Activated naive CD4-positive, alpha-beta T cell treated with anti-CD3 and anti-CD28 coated beads for 36 hours (primary cell): ENCODE measurements around the gene FOLH1. TPM values are rescaled to one million over a fixed set of nuclear protein-coding genes. Genes with fewer than 3 reads are reported as not detected.
"Not testable (repeated sequence)": the region's sequence is repeated elsewhere in the genome, so short reads cannot be mapped to it uniquely, and the experiment has no call there.

Experiments
- CTCF ChIA-PET: fragments of 350-600 bp; sonication (Branson Sonifier 250); formaldehyde crosslinking; loops from one replicate; lab custom pipeline; 2021; ENCODE audit warnings: antibody characterized with exemption; lab: Charles Lee
- DNase-seq: peaks from one replicate; pipeline ENCODE4 v3.0.0-alpha.2; 2020
- H3K27ac Mint-ChIP-seq: one replicate; pipeline ENCODE4 v1.8.0; 2021; ENCODE audit warnings: mild to moderate bottlenecking, mixed read lengths
- H3K27me3 Mint-ChIP-seq: one replicate; pipeline ENCODE4 v1.8.0; 2021; ENCODE audit warnings: low read depth, mixed read lengths
- H3K36me3 Mint-ChIP-seq: one replicate; pipeline ENCODE4 v1.8.0; 2021; ENCODE audit warnings: low read depth, mixed read lengths
- H3K4me1 Mint-ChIP-seq: one replicate; pipeline ENCODE4 v1.8.0; 2021; ENCODE audit warnings: low read depth, mixed read lengths
- H3K4me3 Mint-ChIP-seq: one replicate; pipeline ENCODE4 v1.8.0; 2021; ENCODE audit warnings: mild to moderate bottlenecking, moderate library complexity, mixed read lengths
- H3K9me3 Mint-ChIP-seq: one replicate; pipeline ENCODE4 v1.8.0; 2021; ENCODE audit warnings: mixed read lengths
- intact Hi-C: fragments of 100-400 bp; cut with micrococcal nuclease; formaldehyde crosslinking; loops from one replicate; pipeline ENCODE4 v1.15.1; 2023
- total RNA-seq, 2 experiments: library from RNA; stranded (reverse); gene quantifications; one replicate each; pipeline ENCODE4 v1.2.3, GENCODE V29; 2021

FOLH1 gene
- not detected for total RNA-seq

GRCh38 chr11:49208006-49208721, at the start of gene FOLH1:
FOLH1 (minus strand) TSS chr11:49208602; CDS start chr11:49208409, 193 bp downstream.
- H3K4me3 Mint-ChIP-seq, result no peak within 1 kb of the TSS
- no peak for DNase-seq
- H3K9me3 Mint-ChIP-seq, result no peaks in the 10 kb centered on the region
- peaks cover 6% of the 10 kb centered on the region for H3K27me3 Mint-ChIP-seq
- no peak within 1 kb of the TSS for H3K27ac Mint-ChIP-seq
- CTCF ChIA-PET, result no interaction called here
- no peaks in the 10 kb centered on the region for H3K36me3 Mint-ChIP-seq
- intact Hi-C loops, result no loop called here
- H3K4me1 Mint-ChIP-seq, result peaks cover 3% of the 10 kb centered on the region

DNA sequence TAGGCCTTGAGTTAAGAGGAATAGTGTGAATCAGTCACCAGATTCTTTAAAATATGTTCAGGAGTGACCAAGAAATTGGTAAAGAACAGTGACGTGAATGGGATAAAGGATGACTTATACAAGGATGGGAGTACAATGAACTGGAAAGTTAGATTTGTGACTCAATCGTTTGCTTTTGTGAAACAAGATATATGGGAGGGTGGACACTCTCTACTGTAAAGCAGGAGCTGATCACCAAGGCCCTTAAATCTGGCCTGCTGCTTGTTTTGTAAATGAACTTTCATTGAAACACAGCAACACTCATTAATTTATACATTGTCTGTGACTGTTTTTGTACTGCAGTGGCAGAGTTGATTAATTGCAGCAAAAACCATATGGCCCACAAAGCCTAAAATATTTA, 46.7 kb upstream of the FOLH1 start:
- H3K27me3 Mint-ChIP-seq, H3K4me3 Mint-ChIP-seq, H3K4me1 Mint-ChIP-seq, CTCF ChIA-PET, intact Hi-C loops, H3K36me3 Mint-ChIP-seq, H3K9me3 Mint-ChIP-seq, DNase-seq, H3K27ac Mint-ChIP-seq: not testable (repeated sequence)

DNA sequence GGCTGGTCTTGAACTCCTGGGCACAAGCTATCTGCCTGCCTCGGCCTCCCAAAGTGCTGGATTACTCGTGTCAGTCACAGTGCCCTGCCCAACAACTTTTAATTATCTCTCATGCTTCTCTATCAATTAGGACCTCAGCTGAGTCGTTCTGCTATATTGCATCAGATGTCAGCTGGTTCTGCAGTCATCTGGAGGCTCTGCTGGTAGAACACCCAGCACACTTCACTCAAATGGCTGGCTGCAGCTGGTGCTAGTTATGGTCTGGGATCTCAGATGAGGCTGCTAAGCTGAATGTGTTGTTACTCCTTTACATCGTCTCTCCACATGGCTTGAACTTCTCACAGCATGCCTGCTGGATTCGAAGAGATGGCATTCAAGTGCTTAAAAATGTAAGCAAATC, 42.8 kb upstream of the FOLH1 start:
- intact Hi-C loops, result not testable (repeated sequence)

GRCh38 chr11:49250398-49251115, 42.2 kb upstream of the FOLH1 start:
- H3K9me3 Mint-ChIP-seq, H3K36me3 Mint-ChIP-seq, H3K4me1 Mint-ChIP-seq, H3K27me3 Mint-ChIP-seq, H3K27ac Mint-ChIP-seq, DNase-seq, H3K4me3 Mint-ChIP-seq, intact Hi-C loops: not testable (repeated sequence)
- CTCF ChIA-PET, result interaction anchor here (0.7 kb wide), 1 partner anchor 1179 kb away, joined by 3 read pairs; no protein-coding TSS in a partner anchor

More for the DNA sequence above, 42.8 kb upstream of the FOLH1 start:
- H3K4me3 Mint-ChIP-seq, H3K27me3 Mint-ChIP-seq, H3K27ac Mint-ChIP-seq, H3K4me1 Mint-ChIP-seq, CTCF ChIA-PET, DNase-seq, H3K9me3 Mint-ChIP-seq, H3K36me3 Mint-ChIP-seq: not testable (repeated sequence)

- H3K36me3 Mint-ChIP-seq, CTCF ChIA-PET, H3K27ac Mint-ChIP-seq, H3K9me3 Mint-ChIP-seq, H3K4me3 Mint-ChIP-seq, H3K4me1 Mint-ChIP-seq, intact Hi-C loops, H3K27me3 Mint-ChIP-seq, DNase-seq: not testable (repeated sequence)
Observed at GRCh38 chr11:49249363-49249762, 41.0 kb upstream of the FOLH1 start.

DNA sequence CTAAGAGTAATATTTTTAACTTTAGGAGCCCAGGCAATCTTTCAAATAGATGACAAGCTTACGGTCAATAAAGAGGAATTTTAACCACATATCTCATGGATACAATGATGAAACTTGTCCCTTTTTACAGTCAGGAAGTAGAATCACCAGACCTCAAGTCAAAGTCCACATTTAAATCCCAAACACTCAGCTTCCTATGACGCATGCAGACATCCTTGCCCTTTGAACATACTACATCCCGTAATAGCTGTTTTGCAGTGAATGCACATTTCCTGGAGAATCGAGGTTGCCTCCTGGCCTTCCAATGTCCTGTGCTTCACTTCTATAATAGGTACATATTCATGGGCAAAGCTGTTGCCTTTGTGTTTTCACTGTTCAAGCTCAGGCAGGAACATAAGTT, 25.3 kb upstream of the FOLH1 start:
- H3K36me3 Mint-ChIP-seq, CTCF ChIA-PET, H3K9me3 Mint-ChIP-seq, intact Hi-C loops, H3K4me3 Mint-ChIP-seq, DNase-seq, H3K27me3 Mint-ChIP-seq, H3K27ac Mint-ChIP-seq, H3K4me1 Mint-ChIP-seq: not testable (repeated sequence)

DNA sequence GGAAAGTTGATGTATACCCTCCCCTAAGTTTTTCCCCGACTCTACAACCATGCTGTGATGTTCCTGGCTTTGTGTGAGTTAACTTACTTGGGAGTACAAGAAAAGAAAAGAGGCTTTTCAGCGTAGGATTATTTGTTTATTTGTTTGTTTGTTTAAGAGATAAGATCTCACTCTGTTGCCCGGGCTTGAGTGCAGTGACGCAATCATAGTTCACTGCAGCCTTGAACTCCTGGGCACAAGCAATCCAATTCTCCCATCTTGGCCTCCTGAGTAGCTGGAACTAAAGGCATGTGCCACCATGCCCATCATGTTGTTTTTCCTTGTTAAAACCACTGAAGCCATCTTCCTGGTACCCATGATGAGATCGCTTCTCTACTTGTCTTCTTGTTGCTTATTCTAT, 24.6 kb upstream of the FOLH1 start:
- H3K9me3 Mint-ChIP-seq, H3K4me1 Mint-ChIP-seq, intact Hi-C loops, H3K27me3 Mint-ChIP-seq, DNase-seq, H3K36me3 Mint-ChIP-seq, CTCF ChIA-PET, H3K27ac Mint-ChIP-seq, H3K4me3 Mint-ChIP-seq: not testable (repeated sequence)

DNA sequence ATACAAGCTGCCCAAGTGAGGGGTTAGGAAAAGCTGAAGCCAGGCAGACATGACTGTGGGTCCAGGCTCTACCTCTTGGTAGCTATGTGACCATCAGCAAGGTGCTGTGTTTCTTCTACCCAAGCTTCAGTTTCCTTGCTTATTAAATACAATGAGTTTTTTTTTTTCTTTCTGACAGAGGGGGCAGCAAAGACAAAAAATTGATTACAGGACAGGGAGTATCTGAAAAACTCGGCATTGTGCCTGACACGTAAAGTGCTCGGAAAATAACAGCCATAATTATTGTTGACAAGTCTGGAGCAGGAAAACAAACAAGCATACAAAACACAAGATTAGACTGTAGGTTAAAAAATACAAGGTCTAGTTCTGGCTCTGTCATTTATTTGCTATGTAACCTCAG, 23.3 kb upstream of the FOLH1 start:
- H3K27ac Mint-ChIP-seq, DNase-seq, H3K36me3 Mint-ChIP-seq, H3K4me1 Mint-ChIP-seq, H3K4me3 Mint-ChIP-seq, CTCF ChIA-PET, H3K27me3 Mint-ChIP-seq, intact Hi-C loops, H3K9me3 Mint-ChIP-seq: not testable (repeated sequence)

DNA sequence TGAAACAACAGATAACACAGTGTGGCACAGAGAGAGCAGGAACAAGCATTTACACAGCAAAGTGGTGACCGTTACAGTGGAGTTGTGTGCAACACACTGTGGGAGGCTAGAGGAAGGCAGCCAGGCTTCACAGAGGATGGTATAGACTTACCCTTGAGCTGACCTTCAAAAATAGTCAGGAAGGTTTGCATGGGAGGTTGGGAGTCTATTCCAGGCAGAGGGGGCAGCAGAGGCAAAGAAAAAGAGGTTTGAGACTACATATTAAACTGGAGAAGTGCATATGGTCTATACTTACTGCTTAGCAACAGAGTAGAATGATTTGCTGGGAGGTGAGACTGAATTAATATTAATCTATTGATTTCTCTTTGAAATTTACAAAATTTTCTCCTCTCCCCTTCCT, 22.1 kb upstream of the FOLH1 start:
- H3K4me1 Mint-ChIP-seq, CTCF ChIA-PET, H3K36me3 Mint-ChIP-seq, DNase-seq, H3K27me3 Mint-ChIP-seq, H3K4me3 Mint-ChIP-seq, H3K27ac Mint-ChIP-seq, H3K9me3 Mint-ChIP-seq, intact Hi-C loops: not testable (repeated sequence)

DNA sequence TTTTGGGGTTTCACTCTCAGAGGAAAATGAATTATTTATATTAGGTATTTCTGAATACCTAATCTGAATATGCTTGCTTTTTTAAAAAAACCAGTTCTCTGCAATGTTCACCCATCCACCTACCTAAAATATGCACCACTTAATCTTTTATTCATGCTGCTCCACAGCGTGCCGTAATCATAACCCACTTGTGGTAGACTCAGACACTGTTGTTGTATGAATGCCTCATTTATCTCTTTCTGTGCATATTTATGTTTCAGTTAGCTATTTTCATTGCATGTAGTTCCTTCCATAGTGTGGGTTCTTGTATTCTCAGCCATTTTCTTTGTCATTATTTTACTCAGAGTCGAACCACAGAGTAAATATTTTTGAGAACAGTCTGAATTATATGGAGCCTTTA, 21.6 kb upstream of the FOLH1 start:
- H3K4me3 Mint-ChIP-seq, H3K27me3 Mint-ChIP-seq, intact Hi-C loops, CTCF ChIA-PET, DNase-seq, H3K27ac Mint-ChIP-seq, H3K9me3 Mint-ChIP-seq, H3K36me3 Mint-ChIP-seq, H3K4me1 Mint-ChIP-seq: not testable (repeated sequence)

DNA sequence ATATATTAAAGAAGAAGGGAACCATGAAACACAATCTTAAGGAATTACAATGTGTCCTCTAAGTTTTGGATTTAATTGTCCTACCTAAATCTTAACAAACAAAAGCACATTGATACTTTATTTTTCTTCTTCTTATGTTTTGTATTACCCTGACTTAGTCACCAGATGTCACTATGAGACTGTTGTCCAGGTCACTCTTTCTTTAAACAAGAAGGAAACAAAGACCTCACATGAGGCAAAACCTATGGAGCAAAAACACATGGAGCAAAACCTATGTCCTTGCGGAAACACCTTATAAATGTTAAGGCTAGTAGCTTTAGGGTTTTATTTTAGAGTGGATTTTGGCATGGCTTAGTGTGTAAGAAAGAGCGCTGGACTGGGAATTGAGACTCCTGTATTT, 20.7 kb upstream of the FOLH1 start:
- H3K27ac Mint-ChIP-seq, H3K4me1 Mint-ChIP-seq, H3K36me3 Mint-ChIP-seq, H3K4me3 Mint-ChIP-seq, H3K9me3 Mint-ChIP-seq, DNase-seq, CTCF ChIA-PET, intact Hi-C loops, H3K27me3 Mint-ChIP-seq: not testable (repeated sequence)

DNA sequence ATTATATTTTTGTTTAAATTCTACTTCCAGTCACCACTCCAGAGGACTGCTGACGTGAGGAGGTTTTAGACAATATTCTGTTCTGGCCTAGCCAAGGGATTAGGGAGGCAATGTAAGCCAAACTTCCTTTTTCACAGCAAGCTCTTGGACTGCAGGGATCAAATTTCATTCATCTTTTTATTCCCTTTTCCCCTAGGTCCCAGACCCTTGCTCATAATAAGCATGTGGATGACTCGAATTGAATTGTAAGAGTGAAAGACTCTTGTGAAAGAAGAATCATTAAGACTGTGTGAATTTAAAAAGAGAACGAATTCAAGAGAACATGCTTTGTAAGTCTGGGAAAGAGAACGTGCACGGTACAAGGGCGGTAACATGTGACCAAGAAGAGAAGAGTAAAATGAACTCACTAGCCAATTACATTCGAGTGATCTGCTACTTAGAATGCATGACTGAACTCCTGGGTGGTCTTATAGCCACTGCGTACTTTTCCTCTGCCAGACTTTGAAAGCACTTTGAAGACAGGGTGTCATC, 16.9 kb upstream of the FOLH1 start:
- H3K36me3 Mint-ChIP-seq, intact Hi-C loops, H3K27ac Mint-ChIP-seq, H3K9me3 Mint-ChIP-seq, H3K27me3 Mint-ChIP-seq, DNase-seq, H3K4me3 Mint-ChIP-seq, CTCF ChIA-PET, H3K4me1 Mint-ChIP-seq: not testable (repeated sequence)

GRCh38 chr11:49221112-49221511, 12.7 kb upstream of the FOLH1 start:
- Mint-ChIP-seq H3K4me1 (no peaks in the 10 kb centered on the region), H3K36me3 (no peaks in the 10 kb centered on the region), H3K4me3 (no peak overlapping the region), H3K27ac (no peak overlapping the region), H3K27me3 (no peaks in the 10 kb centered on the region), H3K9me3 (no peaks in the 10 kb centered on the region)
- intact Hi-C loops, result no loop called here
- no peak for DNase-seq
- CTCF ChIA-PET, result no interaction called here
